Measurements from ENCODE around the gene FBXO42. TPM values are rescaled to one million over a fixed set of nuclear protein-coding genes. Genes with fewer than 3 reads are reported as not detected.

The FBXO42 gene
- total and polyA plus RNA-seq, 8 donors, result 4.3 to 35.4 (median 13.9) TPM

- peaks cover 22 to 51% (median 44%) of the 10 kb centered on the region in 4 donors for H3K4me1 ChIP-seq
- peak overlapping the region; percentile 62 to 98 (median 96) for H3K27ac ChIP-seq
- H3K9me3 ChIP-seq, result no peaks in the 10 kb centered on the region
- peaks cover 0 to 37% (median 16%) of the 10 kb centered on the region in 4 donors for H3K36me3 ChIP-seq
- intact Hi-C loops (cut with DNase I; ENCODE audit: low total_unique reads), result no loop called here
- no peaks in the 10 kb centered on the region for H3K27me3 ChIP-seq
- TF ChIP-seq POLR2A (IDR thresholded peaks at IDR 0.05) (no peak), POLR2AphosphoS5 (IDR thresholded peaks at IDR 0.05) (no peak), EP300 (IDR thresholded peaks at IDR 0.05) (no peak)
- TF ChIP-seq, protein P1, sequence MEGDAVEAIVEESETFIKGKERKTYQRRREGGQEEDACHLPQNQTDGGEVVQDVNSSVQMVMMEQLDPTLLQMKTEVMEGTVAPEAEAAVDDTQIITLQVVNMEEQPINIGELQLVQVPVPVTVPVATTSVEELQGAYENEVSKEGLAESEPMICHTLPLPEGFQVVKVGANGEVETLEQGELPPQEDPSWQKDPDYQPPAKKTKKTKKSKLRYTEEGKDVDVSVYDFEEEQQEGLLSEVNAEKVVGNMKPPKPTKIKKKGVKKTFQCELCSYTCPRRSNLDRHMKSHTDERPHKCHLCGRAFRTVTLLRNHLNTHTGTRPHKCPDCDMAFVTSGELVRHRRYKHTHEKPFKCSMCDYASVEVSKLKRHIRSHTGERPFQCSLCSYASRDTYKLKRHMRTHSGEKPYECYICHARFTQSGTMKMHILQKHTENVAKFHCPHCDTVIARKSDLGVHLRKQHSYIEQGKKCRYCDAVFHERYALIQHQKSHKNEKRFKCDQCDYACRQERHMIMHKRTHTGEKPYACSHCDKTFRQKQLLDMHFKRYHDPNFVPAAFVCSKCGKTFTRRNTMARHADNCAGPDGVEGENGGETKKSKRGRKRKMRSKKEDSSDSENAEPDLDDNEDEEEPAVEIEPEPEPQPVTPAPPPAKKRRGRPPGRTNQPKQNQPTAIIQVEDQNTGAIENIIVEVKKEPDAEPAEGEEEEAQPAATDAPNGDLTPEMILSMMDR (IDR thresholded peaks at IDR 0.05), result no peak
- H3K4me3 ChIP-seq, result peak overlapping the region; percentile 49 to 64 (median 58)
- DNase-seq, result no peak
- 22 to 39% (median 38%) methylated on average over 30 to 38 of the region's 38 CpGs for WGBS, 5 donors
Observed at GRCh38 chr1:16205891-16206546, 146.3 kb downstream of the FBXO42 start.

DNA sequence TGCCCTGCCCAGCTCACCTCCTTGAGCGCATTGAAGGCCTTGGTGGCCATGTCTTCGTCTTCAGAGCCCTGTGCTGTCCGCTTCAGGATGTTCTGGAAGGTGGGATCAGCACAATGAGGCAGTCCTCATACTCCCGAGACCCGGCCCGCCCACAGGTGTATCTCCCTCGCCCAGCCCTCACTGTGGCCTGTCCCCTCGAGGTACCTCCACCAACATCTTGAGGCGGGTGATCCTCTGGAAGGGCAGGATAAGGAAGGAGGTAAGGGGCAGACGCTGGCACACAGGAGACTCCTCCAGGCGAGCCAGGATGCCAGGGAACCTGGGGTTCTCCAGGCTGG lies 147.0 kb downstream of the FBXO42 start:
- intact Hi-C loops (cut with DNase I; ENCODE audit: low total_unique reads), result no loop called here
- DNase-seq, result no peak

DNA sequence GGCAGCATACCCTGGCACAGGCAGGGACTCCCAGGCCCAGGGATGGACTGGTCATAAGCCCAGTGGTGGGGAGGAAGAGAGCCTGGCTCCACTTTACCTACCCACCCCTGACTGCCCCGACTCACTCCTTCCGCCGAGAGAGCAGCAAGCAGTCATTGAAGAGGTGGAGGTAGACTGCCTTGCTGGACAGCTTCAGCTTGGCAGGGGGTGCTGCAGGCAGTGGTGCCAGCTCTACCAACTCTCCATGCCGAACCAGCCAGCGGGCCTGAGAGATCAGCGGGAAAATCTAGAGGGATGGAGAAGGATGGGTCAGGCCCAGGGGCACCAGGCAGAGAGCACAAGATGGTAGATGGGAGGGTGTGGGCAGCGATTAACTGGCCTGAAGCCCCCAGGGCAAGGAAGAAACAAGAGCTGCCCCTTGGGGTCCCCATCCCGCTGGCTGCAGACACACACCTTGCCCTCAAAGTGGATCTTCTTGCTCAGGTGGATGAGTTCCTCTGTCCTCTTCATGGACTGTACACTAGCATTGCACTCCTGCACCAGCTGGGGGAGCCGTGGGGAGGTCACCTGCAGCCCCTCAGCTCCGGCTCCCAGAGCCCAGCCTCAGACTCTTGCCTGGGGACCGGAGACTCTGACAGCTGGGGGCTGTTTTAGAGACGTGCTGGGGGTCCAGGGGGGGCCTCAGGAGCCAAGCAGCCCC lies 147.5 kb downstream of the FBXO42 start:
- 80 to 91% (median 86%) methylated on average over 8 to 12 of the region's 12 CpGs for WGBS, 5 donors
- H3K36me3 ChIP-seq, result peaks cover 0 to 48% (median 21%) of the 10 kb centered on the region in 4 donors
- DNase-seq, result peak in 1 of 2 donors; percentile 50

More for the DNA sequence above, 147.0 kb downstream of the FBXO42 start:
- Histone ChIP-seq H3K27me3 (no peaks in the 10 kb centered on the region), H3K27ac (peak overlapping the region in 3 of 5 donors; percentile 91 to 98 (median 96)), H3K9me3 (no peaks in the 10 kb centered on the region), H3K36me3 (peaks cover 0 to 43% (median 19%) of the 10 kb centered on the region in 4 donors), H3K4me1 (peaks cover 22 to 46% (median 41%) of the 10 kb centered on the region in 4 donors), H3K4me3 (no peak overlapping the region)
- 90 to 96% (median 94%) methylated on average over 10 to 11 of the region's 11 CpGs for WGBS, 5 donors
- TF ChIP-seq, protein P1 (IDR thresholded peaks at IDR 0.05), result no peak
- TF ChIP-seq POLR2AphosphoS5 (IDR thresholded peaks at IDR 0.05) (no peak), POLR2A (IDR thresholded peaks at IDR 0.05) (no peak), EP300 (IDR thresholded peaks at IDR 0.05) (no peak)

DNA sequence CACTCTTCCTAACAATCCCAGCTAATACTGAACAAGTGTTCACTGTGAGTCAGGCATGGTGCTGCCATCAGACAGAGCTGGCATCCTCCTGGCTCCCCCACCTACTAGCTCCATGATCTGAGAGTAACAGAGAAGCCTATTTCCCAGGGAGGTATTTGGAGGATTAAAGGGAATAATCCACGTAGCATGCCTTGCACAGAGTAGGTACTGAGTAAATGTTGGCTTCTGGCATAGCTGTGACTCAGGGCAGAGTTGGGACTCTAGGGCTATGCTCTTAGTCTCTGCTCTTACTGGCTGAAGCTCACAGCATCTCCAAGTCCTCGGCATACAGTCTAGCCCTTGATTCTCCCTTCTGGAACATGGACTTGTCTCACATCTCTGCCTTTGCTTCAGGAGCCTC lies 148.1 kb downstream of the FBXO42 start:
- WGBS, 5 donors, result 77 to 98% (median 93%) methylated on average over 2 of the region's 2 CpGs
- Histone ChIP-seq H3K36me3 (peaks cover 0 to 53% (median 23%) of the 10 kb centered on the region in 4 donors), H3K4me1 (peaks cover 15 to 35% (median 30%) of the 10 kb centered on the region in 4 donors), H3K4me3 (no peak overlapping the region), H3K9me3 (no peaks in the 10 kb centered on the region), H3K27ac (no peak overlapping the region), H3K27me3 (no peaks in the 10 kb centered on the region)
- intact Hi-C loops (cut with DNase I; ENCODE audit: low total_unique reads), result no loop called here
- no peak for DNase-seq
- no peak for TF ChIP-seq POLR2A (IDR thresholded peaks at IDR 0.05)
- TF ChIP-seq POLR2AphosphoS5 (IDR thresholded peaks at IDR 0.05), result no peak
- TF ChIP-seq, protein P1 (IDR thresholded peaks at IDR 0.05), result no peak
- no peak for TF ChIP-seq EP300 (IDR thresholded peaks at IDR 0.05)

More for the DNA sequence above, 147.5 kb downstream of the FBXO42 start:
- H3K27me3 ChIP-seq, result no peaks in the 10 kb centered on the region
- peaks cover 18 to 40% (median 35%) of the 10 kb centered on the region in 4 donors for H3K4me1 ChIP-seq
- TF ChIP-seq, protein P1 (IDR thresholded peaks at IDR 0.05), result peak in 3 of 7 experiments; percentile 6 to 34 (median 32)
- no peak for TF ChIP-seq POLR2A (IDR thresholded peaks at IDR 0.05)
- intact Hi-C loops (cut with DNase I; ENCODE audit: low total_unique reads), result no loop called here
- H3K9me3 ChIP-seq, result no peaks in the 10 kb centered on the region
- peak overlapping the region in 1 of 5 donors; percentile 91 for H3K27ac ChIP-seq
- H3K4me3 ChIP-seq, result no peak overlapping the region

Measured in stomach (tissue), 9 donors.